WTC11 (cell line): ENCODE data around the gene ABCF2. TPM values are rescaled to one million over a fixed set of nuclear protein-coding genes. Genes with fewer than 3 reads are reported as not detected.

Source experiments
- ATAC-seq: fragments of 200-7000 bp; cut with Tn5 transposase; 2 replicates; pipeline ENCODE4 v1.10.0; 2021; ENCODE audit warnings: mild to moderate bottlenecking, moderate library complexity
- CTCF ChIA-PET: fragments of 300-600 bp; sonication (Branson Sonifier 250); formaldehyde crosslinking; loops from one replicate; lab custom pipeline; 2021; ENCODE audit warnings: antibody characterized with exemption; lab: Charles Lee
- POLR2A ChIA-PET: fragments of 350-600 bp; sonication (Branson Sonifier 250); formaldehyde crosslinking; loops from one replicate; lab custom pipeline; 2021; ENCODE audit warnings: antibody characterized with exemption; lab: Charles Lee
- DNase-seq: peaks from one replicate; pipeline ENCODE4 v3.0.0; 2021; ENCODE audit warnings: low spot score
- H3K27ac Mint-ChIP-seq: 2 replicates; pipeline ENCODE4 v1.8.0; 2021; ENCODE audit warnings: mixed read lengths
- H3K27me3 Mint-ChIP-seq: 2 replicates; pipeline ENCODE4 v1.8.0; 2021; ENCODE audit warnings: low read depth, mild to moderate bottlenecking, moderate library complexity, mixed read lengths
- H3K36me3 Mint-ChIP-seq: 2 replicates; pipeline ENCODE4 v1.8.0; 2021; ENCODE audit warnings: mixed read lengths
- H3K4me1 Mint-ChIP-seq: 2 replicates; pipeline ENCODE4 v1.8.0; 2022; ENCODE audit warnings: mixed read lengths
- H3K4me3 Mint-ChIP-seq: 2 replicates; pipeline ENCODE4 v1.8.0; 2021; ENCODE audit warnings: mild to moderate bottlenecking, moderate library complexity, mixed read lengths
- H3K9me3 Mint-ChIP-seq: 2 replicates; pipeline ENCODE4 v1.8.0; 2021; ENCODE audit warnings: mixed read lengths
- E2F1 ChIP-seq: sonication (generic); formaldehyde crosslinking; IDR thresholded peaks from 2 replicates; pipeline ENCODE4 v1.8.0; 2022; ENCODE audit warnings: mild to moderate bottlenecking, missing genetic modification reagents
- ELF4 ChIP-seq: sonication (generic); formaldehyde crosslinking; IDR thresholded peaks from 2 replicates; pipeline ENCODE4 v1.8.1; 2022; ENCODE audit warnings: low read depth, mild to moderate bottlenecking, moderate library complexity, missing genetic modification reagents
- ETV6 ChIP-seq: sonication (generic); formaldehyde crosslinking; IDR thresholded peaks from 2 replicates; pipeline ENCODE4 v1.8.1; 2022; ENCODE audit warnings: mild to moderate bottlenecking, missing genetic modification reagents
- GABPB1 ChIP-seq: sonication (generic); formaldehyde crosslinking; IDR thresholded peaks from 2 replicates; pipeline ENCODE4 v1.8.1; 2023; ENCODE audit warnings: mild to moderate bottlenecking, missing genetic modification reagents
- HMGA2 ChIP-seq: fragments of 250-450 bp; sonication (Bioruptor Pico); IDR thresholded peaks from 2 replicates; pipeline ENCODE4 v1.4.0; 2021; ENCODE audit warnings: mild to moderate bottlenecking, moderate library complexity
- KAT7 ChIP-seq: sonication (generic); formaldehyde crosslinking; IDR thresholded peaks from 2 replicates; pipeline ENCODE4 v1.8.1; 2023; ENCODE audit warnings: missing genetic modification reagents, mild to moderate bottlenecking, borderline replicate concordance
- NFE2L1 ChIP-seq: sonication (generic); formaldehyde crosslinking; IDR thresholded peaks from 2 replicates; pipeline ENCODE4 v1.8.1; 2023; ENCODE audit warnings: missing genetic modification reagents
- NR1H2 ChIP-seq: sonication (generic); formaldehyde crosslinking; IDR thresholded peaks from 2 replicates; pipeline ENCODE4 v1.9.0; 2021; ENCODE audit warnings: mild to moderate bottlenecking, moderate library complexity, missing genetic modification reagents
- NR3C1 ChIP-seq: sonication (generic); formaldehyde crosslinking; conservative IDR thresholded peaks from 2 replicates; pipeline ENCODE4 v1.8.1; 2023; ENCODE audit warnings: low read depth, mild to moderate bottlenecking, missing genetic modification reagents
- OVOL2 ChIP-seq: fragments of 250-450 bp; sonication (Bioruptor Pico); IDR thresholded peaks from 2 replicates; pipeline ENCODE4 v1.9.0; 2021; ENCODE audit warnings: mild to moderate bottlenecking, borderline replicate concordance
- RORB ChIP-seq: fragments of 250-450 bp; sonication (Bioruptor Pico); IDR thresholded peaks from 2 replicates; pipeline ENCODE4 v1.9.0; 2021; ENCODE audit warnings: mild to moderate bottlenecking
- SMAD3 ChIP-seq: sonication (generic); formaldehyde crosslinking; IDR thresholded peaks from 2 replicates; pipeline ENCODE4 v1.8.0; 2022; ENCODE audit warnings: missing genetic modification reagents, mild to moderate bottlenecking, borderline replicate concordance
- STAT6 ChIP-seq: sonication (generic); formaldehyde crosslinking; conservative IDR thresholded peaks from 2 replicates; pipeline ENCODE4 v1.8.1; 2023; ENCODE audit warnings: mild to moderate bottlenecking, low read depth, missing genetic modification reagents, moderate library complexity
- TP53 ChIP-seq: sonication (generic); formaldehyde crosslinking; IDR thresholded peaks from 2 replicates; pipeline ENCODE4 v1.8.1; 2023; ENCODE audit warnings: mild to moderate bottlenecking, missing genetic modification reagents
- total RNA-seq: library from RNA; stranded (reverse); gene quantifications from 3 replicates; pipeline ENCODE4 v1.2.3, GENCODE V29; 2021
- TF ChIP-seq, protein P1 (sequence below): sonication (generic); formaldehyde crosslinking; IDR thresholded peaks from 2 replicates; pipeline ENCODE4 v1.8.0; 2023; ENCODE audit warnings: missing genetic modification reagents, mild to moderate bottlenecking, borderline replicate concordance
- TF ChIP-seq, protein P2 (sequence below): fragments of 250-450 bp; sonication (Bioruptor Pico); IDR thresholded peaks from 2 replicates; pipeline ENCODE4 v2.1.2; 2022; ENCODE audit warnings: mild to moderate bottlenecking, moderate library complexity
- TF ChIP-seq, protein P3 (sequence below): fragments of 250-450 bp; sonication (Bioruptor Pico); IDR thresholded peaks from 2 replicates; pipeline ENCODE4 v1.9.0; 2021; ENCODE audit warnings: mild to moderate bottlenecking
- TF ChIP-seq, protein P4 (sequence below): sonication (generic); formaldehyde crosslinking; IDR thresholded peaks from 2 replicates; pipeline ENCODE4 v1.8.1; 2023; ENCODE audit warnings: mild to moderate bottlenecking, missing genetic modification reagents, moderate library complexity

Gene ABCF2
- total RNA-seq, 1 experiment from 2014 or later: 43.7 TPM

GRCh38 chr7:151226875-151227782 is at the start of gene ABCF2 (continued):
- TF ChIP-seq NFE2L1 (no peak), GABPB1 (peak; percentile 79), KAT7 (CRISPR knock-in tag) (no peak), ELF4 (CRISPR knock-in tag) (no peak), NR3C1 (CRISPR knock-in tag) (no peak), RORB (CRISPR knock-in tag) (no peak), STAT6 (CRISPR knock-in tag) (no peak), ETV6 (CRISPR knock-in tag) (no peak; the same call in 1 of the 2 replicates), OVOL2 (CRISPR knock-in tag) (no peak)
- TF ChIP-seq, protein P1, sequence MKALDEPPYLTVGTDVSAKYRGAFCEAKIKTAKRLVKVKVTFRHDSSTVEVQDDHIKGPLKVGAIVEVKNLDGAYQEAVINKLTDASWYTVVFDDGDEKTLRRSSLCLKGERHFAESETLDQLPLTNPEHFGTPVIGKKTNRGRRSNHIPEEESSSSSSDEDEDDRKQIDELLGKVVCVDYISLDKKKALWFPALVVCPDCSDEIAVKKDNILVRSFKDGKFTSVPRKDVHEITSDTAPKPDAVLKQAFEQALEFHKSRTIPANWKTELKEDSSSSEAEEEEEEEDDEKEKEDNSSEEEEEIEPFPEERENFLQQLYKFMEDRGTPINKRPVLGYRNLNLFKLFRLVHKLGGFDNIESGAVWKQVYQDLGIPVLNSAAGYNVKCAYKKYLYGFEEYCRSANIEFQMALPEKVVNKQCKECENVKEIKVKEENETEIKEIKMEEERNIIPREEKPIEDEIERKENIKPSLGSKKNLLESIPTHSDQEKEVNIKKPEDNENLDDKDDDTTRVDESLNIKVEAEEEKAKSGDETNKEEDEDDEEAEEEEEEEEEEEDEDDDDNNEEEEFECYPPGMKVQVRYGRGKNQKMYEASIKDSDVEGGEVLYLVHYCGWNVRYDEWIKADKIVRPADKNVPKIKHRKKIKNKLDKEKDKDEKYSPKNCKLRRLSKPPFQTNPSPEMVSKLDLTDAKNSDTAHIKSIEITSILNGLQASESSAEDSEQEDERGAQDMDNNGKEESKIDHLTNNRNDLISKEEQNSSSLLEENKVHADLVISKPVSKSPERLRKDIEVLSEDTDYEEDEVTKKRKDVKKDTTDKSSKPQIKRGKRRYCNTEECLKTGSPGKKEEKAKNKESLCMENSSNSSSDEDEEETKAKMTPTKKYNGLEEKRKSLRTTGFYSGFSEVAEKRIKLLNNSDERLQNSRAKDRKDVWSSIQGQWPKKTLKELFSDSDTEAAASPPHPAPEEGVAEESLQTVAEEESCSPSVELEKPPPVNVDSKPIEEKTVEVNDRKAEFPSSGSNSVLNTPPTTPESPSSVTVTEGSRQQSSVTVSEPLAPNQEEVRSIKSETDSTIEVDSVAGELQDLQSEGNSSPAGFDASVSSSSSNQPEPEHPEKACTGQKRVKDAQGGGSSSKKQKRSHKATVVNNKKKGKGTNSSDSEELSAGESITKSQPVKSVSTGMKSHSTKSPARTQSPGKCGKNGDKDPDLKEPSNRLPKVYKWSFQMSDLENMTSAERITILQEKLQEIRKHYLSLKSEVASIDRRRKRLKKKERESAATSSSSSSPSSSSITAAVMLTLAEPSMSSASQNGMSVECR (CRISPR knock-in tag): no peak; the same call in 1 of the 2 replicates
- TF ChIP-seq, protein P2, sequence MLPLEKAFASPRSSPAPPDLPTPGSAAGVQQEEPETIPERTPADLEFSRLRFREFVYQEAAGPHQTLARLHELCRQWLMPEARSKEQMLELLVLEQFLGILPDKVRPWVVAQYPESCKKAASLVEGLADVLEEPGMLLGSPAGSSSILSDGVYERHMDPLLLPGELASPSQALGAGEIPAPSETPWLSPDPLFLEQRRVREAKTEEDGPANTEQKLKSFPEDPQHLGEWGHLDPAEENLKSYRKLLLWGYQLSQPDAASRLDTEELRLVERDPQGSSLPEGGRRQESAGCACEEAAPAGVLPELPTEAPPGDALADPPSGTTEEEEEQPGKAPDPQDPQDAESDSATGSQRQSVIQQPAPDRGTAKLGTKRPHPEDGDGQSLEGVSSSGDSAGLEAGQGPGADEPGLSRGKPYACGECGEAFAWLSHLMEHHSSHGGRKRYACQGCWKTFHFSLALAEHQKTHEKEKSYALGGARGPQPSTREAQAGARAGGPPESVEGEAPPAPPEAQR (CRISPR knock-in tag): no peak

DNA sequence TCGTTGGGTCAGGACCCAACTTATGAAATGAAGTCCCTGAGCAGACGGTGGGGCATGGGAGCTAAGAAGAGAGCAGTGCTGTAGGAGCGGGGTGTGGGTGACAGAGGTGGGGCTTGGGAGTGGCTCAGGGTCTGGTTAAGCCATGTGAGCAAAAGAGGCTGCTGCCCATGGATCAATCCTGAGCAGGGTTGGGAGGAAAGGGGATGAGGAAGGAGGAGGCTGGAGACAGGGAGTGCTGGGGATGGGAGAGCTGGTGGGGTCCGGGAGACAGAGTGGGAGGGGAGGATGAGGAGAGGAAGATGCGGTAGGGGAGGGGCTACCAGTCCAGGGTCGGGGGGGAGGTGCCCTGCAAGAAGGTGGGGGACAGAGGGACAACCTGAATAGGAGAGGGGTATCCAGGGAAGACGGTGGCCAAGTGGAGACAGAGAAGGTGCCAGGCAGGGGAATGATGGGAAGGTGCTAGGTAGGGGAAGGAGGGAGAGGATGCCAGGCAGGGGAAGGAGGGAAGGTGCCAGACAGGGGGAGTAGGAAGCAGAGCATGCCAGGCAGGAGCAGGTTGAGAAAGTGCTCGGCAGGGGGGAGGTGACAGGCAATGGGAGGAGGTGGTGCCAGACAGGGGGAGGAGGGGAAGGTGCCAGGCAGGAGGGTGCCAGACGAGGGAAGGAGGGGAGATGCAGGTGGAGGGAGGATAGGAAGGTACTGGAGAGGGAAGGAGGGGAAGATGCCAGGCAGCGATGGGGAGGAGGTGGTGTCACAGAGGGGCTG is 49.0 kb upstream of the ABCF2 start:
- Mint-ChIP-seq H3K27ac (no peak overlapping the region), H3K4me3 (peak overlapping the region; percentile 52), H3K36me3 (no peaks in the 10 kb centered on the region), H3K9me3 (no peaks in the 10 kb centered on the region), H3K4me1 (peaks cover 19% of the 10 kb centered on the region), H3K27me3 (peaks cover 44% of the 10 kb centered on the region)
- no peak for ATAC-seq
- no peak for DNase-seq
- no peak for TF ChIP-seq SMAD3 (CRISPR knock-in tag)
- TF ChIP-seq, protein P3, sequence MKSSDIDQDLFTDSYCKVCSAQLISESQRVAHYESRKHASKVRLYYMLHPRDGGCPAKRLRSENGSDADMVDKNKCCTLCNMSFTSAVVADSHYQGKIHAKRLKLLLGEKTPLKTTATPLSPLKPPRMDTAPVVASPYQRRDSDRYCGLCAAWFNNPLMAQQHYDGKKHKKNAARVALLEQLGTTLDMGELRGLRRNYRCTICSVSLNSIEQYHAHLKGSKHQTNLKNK: no peak
- no peak for TF ChIP-seq E2F1 (CRISPR knock-in tag)
- TF ChIP-seq NR1H2 (CRISPR knock-in tag): no peak
- TF ChIP-seq TP53 (CRISPR knock-in tag): no peak
- no peak for TF ChIP-seq HMGA2
- TF ChIP-seq, protein P4, sequence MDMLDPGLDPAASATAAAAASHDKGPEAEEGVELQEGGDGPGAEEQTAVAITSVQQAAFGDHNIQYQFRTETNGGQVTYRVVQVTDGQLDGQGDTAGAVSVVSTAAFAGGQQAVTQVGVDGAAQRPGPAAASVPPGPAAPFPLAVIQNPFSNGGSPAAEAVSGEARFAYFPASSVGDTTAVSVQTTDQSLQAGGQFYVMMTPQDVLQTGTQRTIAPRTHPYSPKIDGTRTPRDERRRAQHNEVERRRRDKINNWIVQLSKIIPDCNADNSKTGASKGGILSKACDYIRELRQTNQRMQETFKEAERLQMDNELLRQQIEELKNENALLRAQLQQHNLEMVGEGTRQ (CRISPR knock-in tag): no peak
- TF ChIP-seq, protein P2 (CRISPR knock-in tag): no peak
- CTCF ChIA-PET: interaction anchor here (0.6 to 2.0 kb wide), 4 partner anchors 29 to 152 kb away, joined by 4 to 6 read pairs (median 4); no protein-coding TSS in a partner anchor
- POLR2A ChIA-PET: no interaction called here
